CD4-positive, alpha-beta T cell (primary cell): ENCODE data around the gene THUMPD2. TPM values are rescaled to one million over a fixed set of nuclear protein-coding genes. Genes with fewer than 3 reads are reported as not detected.

ENCODE experiments used
- ATAC-seq: fragments of 200-7000 bp; cut with Tn5 transposase; one replicate; pipeline ENCODE4 v1.10.0; 2022; ENCODE audit warnings: mild to moderate bottlenecking; ENCODE audit not compliant: poor library complexity
- CTCF ChIA-PET: fragments of 350-600 bp; sonication (Branson Sonifier 250); formaldehyde crosslinking; loops from one replicate; lab custom pipeline; 2021; ENCODE audit warnings: antibody characterized with exemption, inconsistent platforms; lab: Charles Lee
- POLR2A ChIA-PET: fragments of 350-600 bp; sonication (Branson Sonifier 250); formaldehyde crosslinking; loops from one replicate; lab custom pipeline; 2021; ENCODE audit warnings: antibody characterized with exemption, inconsistent platforms; lab: Charles Lee
- DNase-seq, 14 experiments: peaks; one replicate each; pipeline ENCODE4 v3.0.0-alpha.2; 2013 to 2020; ENCODE audit warnings: mixed read lengths in 2 of 14
- H3K27ac ChIP-seq, 2 donors: one replicate each; pipeline versions ENCODE4 v1.5.1 to v1.7.0; 2013; ENCODE audit warnings: low read length in 2 of 2, low read depth in 1 of 2, mild to moderate bottlenecking in 1 of 2
- H3K27me3 ChIP-seq, 2 experiments: 1 replicate in 1 of 2; 2 replicates in 1 of 2; pipeline versions ENCODE4 v1.6.1 to v1.7.0; 2013; ENCODE audit warnings: low read length in 2 of 2, control low read depth in 1 of 2, mild to moderate bottlenecking in 1 of 2, moderate library complexity in 1 of 2; ENCODE audit not compliant: insufficient read depth in 2 of 2, control insufficient read depth in 1 of 2
- H3K36me3 ChIP-seq: one replicate; pipeline ENCODE4 v1.6.1; 2013; ENCODE audit warnings: low read length, control low read depth; ENCODE audit not compliant: insufficient read depth
- H3K4me1 ChIP-seq: one replicate; pipeline ENCODE4 v1.6.1; 2013; ENCODE audit warnings: low read length, control low read depth; ENCODE audit not compliant: insufficient read depth
- H3K4me3 ChIP-seq: one replicate; pipeline ENCODE4 v1.5.1; 2013; ENCODE audit warnings: mild to moderate bottlenecking, low read length, moderate library complexity
- H3K9me3 ChIP-seq, 2 experiments: 1 replicate in 1 of 2; 2 replicates in 1 of 2; pipeline versions ENCODE4 v1.6.1 to v1.7.0; 2013; ENCODE audit warnings: low read length in 2 of 2, mild to moderate bottlenecking in 2 of 2, control low read depth in 1 of 2, moderate library complexity in 1 of 2; ENCODE audit not compliant: control insufficient read depth in 1 of 2, insufficient read depth in 1 of 2
- H3K27ac Mint-ChIP-seq: one replicate; pipeline ENCODE4 v1.8.0; 2020; ENCODE audit warnings: mixed read lengths
- H3K27me3 Mint-ChIP-seq: one replicate; pipeline ENCODE4 v1.8.0; 2021; ENCODE audit warnings: mixed read lengths
- H3K36me3 Mint-ChIP-seq: one replicate; pipeline ENCODE4 v1.8.0; 2021; ENCODE audit warnings: low read depth, mixed read lengths
- H3K4me1 Mint-ChIP-seq: one replicate; pipeline ENCODE4 v1.8.0; 2021; ENCODE audit warnings: low read depth, mixed read lengths
- H3K4me3 Mint-ChIP-seq: one replicate; pipeline ENCODE4 v1.8.0; 2020; ENCODE audit warnings: mild to moderate bottlenecking, mixed read lengths
- H3K9me3 Mint-ChIP-seq: one replicate; pipeline ENCODE4 v1.8.0; 2020; ENCODE audit warnings: mixed read lengths
- intact Hi-C, 2 experiments: fragments of 100-400 bp; cut with DNase I in 1 of 2; cut with micrococcal nuclease in 1 of 2; formaldehyde crosslinking; loops; one replicate each; pipeline versions ENCODE4 v1.15.1 to v1.9.0; 2023 to 2025; cut with DNase I, micrococcal nuclease
- total RNA-seq, 174 experiments: library from RNA in 2 of 174; stranded (reverse) in 2 of 174; gene quantifications; one replicate each; pipeline ENCODE4 v1.2.3 and lab custom pipeline; 2021 to 2026
- TF ChIP-seq, protein P1 (sequence below): fragments of 200-600 bp; IDR thresholded peaks from one replicate; pipeline ENCODE4 v1.8.0; 2022; ENCODE audit warnings: antibody characterized with exemption, mild to moderate bottlenecking

THUMPD2 gene
- total RNA-seq, 2 experiments from 2014 or later: 13.7 to 15.5 TPM

DNA sequence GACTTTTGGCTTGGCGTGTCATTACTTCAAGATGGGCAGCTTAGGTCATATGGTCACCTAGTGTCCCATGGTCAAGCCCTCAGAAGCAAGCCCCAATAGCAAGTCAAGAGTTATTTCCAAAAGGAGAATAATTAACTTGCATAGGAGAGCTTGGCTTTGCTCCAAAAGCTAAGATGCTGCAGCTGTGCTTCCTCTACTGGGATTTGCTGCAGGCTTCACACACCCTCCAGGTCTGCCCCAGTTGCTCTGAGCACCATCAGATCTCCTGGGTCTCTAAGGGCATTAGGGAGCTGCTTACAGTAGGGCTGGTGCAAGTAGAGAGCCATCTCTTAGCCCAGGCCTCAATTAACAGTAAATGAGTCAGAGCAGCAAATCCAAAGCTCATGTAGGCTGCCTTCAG lies 46.6 kb downstream of the THUMPD2 start:
- peaks cover 44% of the 10 kb centered on the region for H3K36me3 Mint-ChIP-seq

DNA sequence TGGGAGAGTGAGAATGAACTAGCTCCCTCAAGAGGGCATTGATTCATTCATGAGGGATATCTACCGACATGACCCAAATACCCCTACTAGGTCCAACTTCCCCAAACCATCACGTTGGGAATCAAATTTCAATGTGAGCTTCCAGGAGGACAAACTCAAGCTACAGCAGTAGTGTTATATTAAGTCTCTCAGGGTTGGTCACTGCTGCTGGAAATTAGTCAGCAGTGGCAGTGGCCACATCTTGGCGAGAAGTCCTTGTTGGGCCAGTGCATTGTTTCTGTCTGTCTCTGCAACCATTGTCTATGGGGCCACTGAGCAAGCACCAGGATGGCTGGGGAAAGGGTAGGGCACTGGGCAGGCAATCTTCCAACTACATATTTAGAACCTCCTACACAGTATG lies 47.5 kb downstream of the THUMPD2 start:
- H3K27ac ChIP-seq: no peak overlapping the region

More for the DNA sequence above, 46.6 kb downstream of the THUMPD2 start:
- H3K9me3 ChIP-seq: no peaks in the 10 kb centered on the region
- POLR2A ChIA-PET: no interaction called here
- H3K27me3 ChIP-seq: no peaks in the 10 kb centered on the region
- no peak overlapping the region for H3K27ac Mint-ChIP-seq
- TF ChIP-seq, protein P1, sequence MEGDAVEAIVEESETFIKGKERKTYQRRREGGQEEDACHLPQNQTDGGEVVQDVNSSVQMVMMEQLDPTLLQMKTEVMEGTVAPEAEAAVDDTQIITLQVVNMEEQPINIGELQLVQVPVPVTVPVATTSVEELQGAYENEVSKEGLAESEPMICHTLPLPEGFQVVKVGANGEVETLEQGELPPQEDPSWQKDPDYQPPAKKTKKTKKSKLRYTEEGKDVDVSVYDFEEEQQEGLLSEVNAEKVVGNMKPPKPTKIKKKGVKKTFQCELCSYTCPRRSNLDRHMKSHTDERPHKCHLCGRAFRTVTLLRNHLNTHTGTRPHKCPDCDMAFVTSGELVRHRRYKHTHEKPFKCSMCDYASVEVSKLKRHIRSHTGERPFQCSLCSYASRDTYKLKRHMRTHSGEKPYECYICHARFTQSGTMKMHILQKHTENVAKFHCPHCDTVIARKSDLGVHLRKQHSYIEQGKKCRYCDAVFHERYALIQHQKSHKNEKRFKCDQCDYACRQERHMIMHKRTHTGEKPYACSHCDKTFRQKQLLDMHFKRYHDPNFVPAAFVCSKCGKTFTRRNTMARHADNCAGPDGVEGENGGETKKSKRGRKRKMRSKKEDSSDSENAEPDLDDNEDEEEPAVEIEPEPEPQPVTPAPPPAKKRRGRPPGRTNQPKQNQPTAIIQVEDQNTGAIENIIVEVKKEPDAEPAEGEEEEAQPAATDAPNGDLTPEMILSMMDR: no peak
- no peaks in the 10 kb centered on the region for H3K27me3 Mint-ChIP-seq
- H3K4me1 ChIP-seq: no peaks in the 10 kb centered on the region
- H3K4me1 Mint-ChIP-seq: no peaks in the 10 kb centered on the region
- H3K4me3 Mint-ChIP-seq: no peak overlapping the region
- ATAC-seq (no peak), DNase-seq (no peak)
- intact Hi-C loops: no loop called here
- no peaks in the 10 kb centered on the region for H3K9me3 Mint-ChIP-seq
- no peak overlapping the region for H3K27ac ChIP-seq
- H3K36me3 ChIP-seq: peaks cover 20% of the 10 kb centered on the region
- no peak overlapping the region for H3K4me3 ChIP-seq
- CTCF ChIA-PET: interaction anchor here (1.5 kb wide), 1 partner anchor 10 kb away, joined by 3 read pairs; no protein-coding TSS in a partner anchor

DNA sequence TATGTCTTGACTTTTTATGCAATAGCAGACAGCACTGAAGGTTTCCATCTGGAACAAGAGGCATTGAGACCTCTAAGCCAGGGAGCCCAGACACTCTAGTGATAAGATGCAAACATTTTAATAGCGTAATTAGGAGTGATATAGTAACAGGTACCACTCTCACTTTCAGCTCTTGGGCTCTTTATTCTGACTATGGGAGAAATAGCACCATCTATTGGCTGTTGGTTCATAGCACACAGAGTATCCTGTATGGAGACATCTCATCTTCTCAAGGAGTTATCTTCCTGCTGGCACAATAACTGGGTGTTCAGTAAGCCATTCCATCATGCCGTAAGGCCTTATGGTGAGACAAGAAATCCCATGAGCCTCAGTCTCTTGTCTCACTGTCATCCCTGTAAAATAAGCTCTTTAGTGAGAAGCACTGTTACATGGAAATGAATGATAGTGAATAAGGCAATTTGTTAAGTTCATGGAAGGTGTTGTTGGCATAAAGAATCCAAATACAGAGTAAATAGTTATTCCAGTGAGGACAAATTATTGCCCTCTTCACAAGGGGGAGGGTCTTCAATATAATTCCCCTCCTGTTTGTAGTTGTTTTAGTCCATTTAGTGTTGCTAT lies 48.3 kb downstream of the THUMPD2 start:
- ChIA-PET POLR2A (no interaction called here), CTCF (no interaction called here)
- Histone ChIP-seq H3K27me3 (no peaks in the 10 kb centered on the region), H3K36me3 (peaks cover 5% of the 10 kb centered on the region), H3K4me3 (no peak overlapping the region), H3K9me3 (no peaks in the 10 kb centered on the region), H3K4me1 (no peaks in the 10 kb centered on the region), H3K27ac (no peak overlapping the region)
- no peaks in the 10 kb centered on the region for H3K4me1 Mint-ChIP-seq
- TF ChIP-seq, protein P1: peak; percentile 42
- H3K27ac Mint-ChIP-seq: no peak overlapping the region
- DNase-seq (peak in 2 of 14 experiments; percentile 4 to 13), ATAC-seq (no peak)
- no peaks in the 10 kb centered on the region for H3K27me3 Mint-ChIP-seq
- H3K9me3 Mint-ChIP-seq: no peaks in the 10 kb centered on the region
- intact Hi-C loops: loop anchor here in 1 of 2 experiments (2.0 kb wide), 1 partner anchor 352 kb away; no protein-coding TSS in a partner anchor
- peaks cover 27% of the 10 kb centered on the region for H3K36me3 Mint-ChIP-seq
- no peak overlapping the region for H3K4me3 Mint-ChIP-seq

More for the DNA sequence above, 47.5 kb downstream of the THUMPD2 start:
- Histone ChIP-seq H3K4me3 (no peak overlapping the region), H3K9me3 (no peaks in the 10 kb centered on the region), H3K36me3 (peaks cover 12% of the 10 kb centered on the region), H3K27me3 (no peaks in the 10 kb centered on the region), H3K4me1 (no peaks in the 10 kb centered on the region)
- H3K36me3 Mint-ChIP-seq: peaks cover 35% of the 10 kb centered on the region
- ChIA-PET CTCF (interaction anchor here (1.5 kb wide), 1 partner anchor 11 kb away, joined by 3 read pairs; no protein-coding TSS in a partner anchor), POLR2A (no interaction called here)
- intact Hi-C loops: loop anchor here in 1 of 2 experiments (2.0 kb wide), 1 partner anchor 353 kb away; no protein-coding TSS in a partner anchor
- DNase-seq: no peak
- H3K4me3 Mint-ChIP-seq: no peak overlapping the region
- H3K27ac Mint-ChIP-seq: no peak overlapping the region
- no peak for ATAC-seq
- no peaks in the 10 kb centered on the region for H3K4me1 Mint-ChIP-seq
- no peaks in the 10 kb centered on the region for H3K27me3 Mint-ChIP-seq
- TF ChIP-seq, protein P1: no peak
- H3K9me3 Mint-ChIP-seq: no peaks in the 10 kb centered on the region
